GM10248 (cell line): ENCODE data around the gene SREBF1.

Experiments used
- CTCF ChIA-PET: fragments of 300-600 bp; sonication (Branson Sonifier 250); formaldehyde crosslinking; extraction: SDS; loops from one replicate; lab custom pipeline; 2021; ENCODE audit warnings: antibody characterized with exemption; lab: Yijun Ruan, JAX
- POLR2A ChIA-PET: fragments of 350-650 bp; sonication (Branson Sonifier 250); formaldehyde crosslinking; extraction: SDS; loops from one replicate; lab custom pipeline; 2020; ENCODE audit warnings: antibody characterized with exemption; lab: Yijun Ruan, JAX
- DNase-seq: peaks from one replicate; pipeline ENCODE4 v3.0.0; 2012; ENCODE audit errors: extremely low spot score
- TF ChIP-seq, protein P1 (sequence below): IDR thresholded peaks from 2 replicates; pipeline ENCODE4 v1.5.1; 2012; ENCODE audit warnings: mild to moderate bottlenecking, low read depth; ENCODE audit errors: extremely low read depth, missing control alignments, control extremely low read depth

SREBF1 gene

DNA sequence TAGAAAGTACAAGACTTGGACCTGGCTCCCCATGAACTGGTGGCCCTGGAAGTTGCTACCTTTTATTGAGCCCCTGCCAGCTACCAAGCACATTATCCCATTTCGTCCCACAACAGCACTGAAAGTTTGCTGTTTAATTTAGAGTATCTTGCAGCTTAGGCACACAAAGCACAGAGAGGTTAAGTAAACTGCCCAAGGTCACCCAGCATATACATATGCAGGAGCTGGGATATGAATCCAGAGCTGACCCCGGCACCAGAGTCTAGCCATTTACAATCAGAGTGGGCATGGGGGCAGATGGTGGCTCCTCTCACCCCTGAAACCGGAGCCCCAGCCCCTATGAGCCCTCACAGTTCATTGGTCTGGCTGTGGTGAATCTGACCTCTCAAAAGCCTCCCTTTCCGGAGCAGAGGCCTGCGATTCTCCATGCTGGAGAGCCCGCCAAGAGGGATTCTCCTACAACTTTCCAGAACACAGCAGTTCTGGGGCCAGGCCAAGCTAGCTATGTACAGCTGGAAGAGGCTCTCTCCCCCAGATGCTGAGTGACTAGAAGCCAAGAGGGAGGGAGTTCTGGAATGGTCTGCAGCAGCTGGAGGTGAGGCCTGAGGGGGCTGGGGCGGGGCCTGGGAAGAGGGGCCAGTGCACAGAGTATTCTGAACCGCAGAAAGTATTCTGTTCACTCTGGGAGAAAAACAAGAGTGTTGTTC is 58.3 kb downstream of the SREBF1 start:
- POLR2A ChIA-PET, result no interaction called here

DNA sequence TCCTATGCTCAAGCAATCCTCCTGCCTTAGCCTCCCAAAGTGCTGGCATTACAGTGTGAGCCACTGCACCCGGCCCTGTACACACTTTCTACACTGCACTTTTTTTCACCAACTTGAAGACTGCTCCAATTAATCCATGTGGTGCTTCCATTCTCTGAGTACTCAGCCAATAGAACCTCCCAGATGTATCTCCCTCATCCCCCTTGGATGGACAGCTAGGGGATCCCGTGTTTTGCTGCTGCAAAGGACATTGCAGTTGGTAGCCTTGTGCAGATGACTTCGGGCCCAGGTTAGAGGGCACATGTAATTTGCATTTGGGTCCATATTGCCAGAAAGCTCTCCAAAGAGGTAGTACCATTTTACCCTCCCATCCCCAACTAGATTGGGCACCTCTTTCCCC is 59.9 kb downstream of the SREBF1 start:
- ChIA-PET POLR2A (interaction anchor here (0.6 kb wide), 1 partner anchor 94 kb away, joined by 4 read pairs; no protein-coding TSS in a partner anchor), CTCF (interaction anchor here (0.8 to 0.9 kb wide), 2 partner anchors 18 to 96 kb away, joined by 3 read pairs; no protein-coding TSS in a partner anchor)
- TF ChIP-seq, protein P1, sequence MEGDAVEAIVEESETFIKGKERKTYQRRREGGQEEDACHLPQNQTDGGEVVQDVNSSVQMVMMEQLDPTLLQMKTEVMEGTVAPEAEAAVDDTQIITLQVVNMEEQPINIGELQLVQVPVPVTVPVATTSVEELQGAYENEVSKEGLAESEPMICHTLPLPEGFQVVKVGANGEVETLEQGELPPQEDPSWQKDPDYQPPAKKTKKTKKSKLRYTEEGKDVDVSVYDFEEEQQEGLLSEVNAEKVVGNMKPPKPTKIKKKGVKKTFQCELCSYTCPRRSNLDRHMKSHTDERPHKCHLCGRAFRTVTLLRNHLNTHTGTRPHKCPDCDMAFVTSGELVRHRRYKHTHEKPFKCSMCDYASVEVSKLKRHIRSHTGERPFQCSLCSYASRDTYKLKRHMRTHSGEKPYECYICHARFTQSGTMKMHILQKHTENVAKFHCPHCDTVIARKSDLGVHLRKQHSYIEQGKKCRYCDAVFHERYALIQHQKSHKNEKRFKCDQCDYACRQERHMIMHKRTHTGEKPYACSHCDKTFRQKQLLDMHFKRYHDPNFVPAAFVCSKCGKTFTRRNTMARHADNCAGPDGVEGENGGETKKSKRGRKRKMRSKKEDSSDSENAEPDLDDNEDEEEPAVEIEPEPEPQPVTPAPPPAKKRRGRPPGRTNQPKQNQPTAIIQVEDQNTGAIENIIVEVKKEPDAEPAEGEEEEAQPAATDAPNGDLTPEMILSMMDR, result no peak
- DNase-seq, result no peak

More for the DNA sequence above, 58.3 kb downstream of the SREBF1 start:
- TF ChIP-seq, protein P1, result no peak
- no peak for DNase-seq
- CTCF ChIA-PET, result interaction anchor here (0.9 to 1.5 kb wide), 3 partner anchors 17 to 86 kb away, joined by 3 to 4 read pairs (median 3); no protein-coding TSS in a partner anchor

DNA sequence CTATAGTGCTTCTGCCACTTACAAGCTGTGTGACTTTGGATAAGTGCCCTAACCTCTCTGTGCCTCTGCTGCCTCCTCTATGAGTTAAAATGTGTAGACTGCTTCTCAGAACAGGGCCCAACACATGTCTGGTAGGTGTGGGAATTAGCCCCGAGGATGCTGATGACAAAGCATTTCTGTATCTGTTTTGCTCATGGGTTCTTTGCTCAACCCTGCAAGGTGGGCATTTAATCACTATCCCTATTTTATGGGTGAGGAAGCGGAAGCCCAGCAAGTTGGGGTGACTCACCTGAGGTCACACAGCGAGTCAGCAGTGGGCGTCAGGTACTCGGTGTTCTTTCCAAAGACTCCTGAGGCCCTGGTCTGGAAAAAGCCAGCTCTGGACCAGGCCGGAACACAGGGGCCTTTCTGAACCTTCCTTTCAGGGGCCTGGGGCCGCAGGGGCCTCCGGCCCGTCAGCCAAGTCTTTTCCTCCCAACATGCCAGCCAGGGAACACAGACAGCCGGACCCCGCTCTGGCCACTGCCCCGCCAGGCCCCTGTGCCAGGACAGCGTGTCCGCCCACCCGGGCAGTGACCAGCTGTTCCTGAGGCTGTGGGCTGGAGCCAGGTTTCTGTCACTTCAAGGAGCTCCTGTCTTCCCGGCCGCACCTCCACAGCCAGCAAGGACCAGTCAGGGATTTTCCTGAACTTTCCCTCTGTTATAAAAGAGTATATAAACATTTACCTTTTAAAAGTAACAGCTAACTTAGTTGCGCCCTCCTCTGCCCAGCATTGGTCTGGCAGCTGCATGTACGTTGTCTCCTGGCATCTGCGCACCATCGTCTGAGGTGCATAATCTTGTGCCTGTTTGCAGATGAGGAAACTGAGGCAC is 62.5 kb downstream of the SREBF1 start:
- ChIA-PET CTCF (interaction anchor here (1.2 to 2.1 kb wide), 4 partner anchors 12 to 145 kb away, joined by 3 to 7 read pairs (median 4); no protein-coding TSS in a partner anchor), POLR2A (no interaction called here)
- TF ChIP-seq, protein P1, result no peak
- DNase-seq, result no peak

DNA sequence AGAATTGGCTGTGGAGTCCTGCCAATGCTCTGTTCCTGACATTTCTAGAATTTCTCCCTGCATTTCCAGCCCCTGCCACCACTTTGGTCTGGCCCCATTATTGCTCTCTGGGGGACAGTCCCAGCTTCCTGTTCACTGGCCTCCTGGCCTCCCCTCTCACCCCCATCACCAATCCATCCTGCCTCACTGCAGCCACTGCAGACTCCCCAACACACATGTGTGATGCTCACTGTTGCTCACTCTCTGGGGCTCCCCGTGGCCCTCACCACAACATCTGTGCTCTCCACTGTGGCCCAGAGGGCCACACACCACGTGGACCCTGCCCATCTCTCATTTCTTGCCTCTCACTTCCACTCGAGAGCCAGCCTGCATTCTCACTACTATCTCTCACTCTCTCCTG is 64.6 kb downstream of the SREBF1 start:
- ChIA-PET POLR2A (no interaction called here), CTCF (no interaction called here)
- no peak for DNase-seq
- TF ChIP-seq, protein P1, result no peak

DNA sequence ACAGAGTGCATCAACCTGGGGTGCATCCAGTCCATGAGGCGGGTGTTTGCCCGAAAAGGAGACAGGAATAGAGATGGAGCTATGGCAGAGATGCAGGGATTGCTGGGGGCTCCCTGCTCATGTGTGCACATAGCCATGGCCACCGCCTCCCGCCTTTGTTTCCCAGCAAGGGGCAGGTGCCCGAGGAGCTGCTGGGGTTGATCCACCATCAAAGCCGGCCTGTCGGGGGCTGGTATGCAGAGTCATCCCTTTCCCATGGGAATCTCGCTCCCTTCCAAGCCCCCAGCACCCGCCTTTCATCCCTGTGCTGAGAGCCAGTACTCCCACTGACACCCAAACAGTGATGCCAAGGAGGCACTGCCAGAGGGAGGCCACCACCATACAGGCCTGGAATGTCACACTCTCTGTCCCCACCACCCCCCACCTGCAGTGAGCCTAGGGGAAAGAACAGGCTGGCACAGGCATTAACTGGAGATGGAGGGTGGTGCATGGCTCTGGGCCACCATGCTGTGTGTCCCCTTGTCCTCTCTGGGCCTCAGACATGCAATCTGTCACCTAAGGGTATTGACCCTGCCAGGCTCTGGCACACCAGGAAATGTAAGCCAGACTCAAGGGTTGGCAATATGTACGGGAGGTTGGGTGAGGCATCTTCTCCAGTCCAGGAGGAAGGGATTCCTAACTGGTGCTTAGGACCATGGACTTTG is 65.1 kb downstream of the SREBF1 start:
- CTCF ChIA-PET, result interaction anchor here (1.0 to 1.4 kb wide), 2 partner anchors 14 to 148 kb away, joined by 3 read pairs; no protein-coding TSS in a partner anchor
- POLR2A ChIA-PET, result no interaction called here
- no peak for DNase-seq
- TF ChIP-seq, protein P1, result no peak
